CD4-positive, alpha-beta T cell treated with Interleukin-17A for 1 hour (primary cell): ENCODE measurements around the gene UGT1A1.
A peak's percentile ranks its signal among the peaks of the same experiment; 100 is the strongest.
"Not testable (repeated sequence)": the region's sequence is repeated elsewhere in the genome, so short reads cannot be mapped to it uniquely, and the experiment has no call there.

Experiments used
- DNase-seq: peaks from one replicate; pipeline ENCODE4 v3.0.0-alpha.2; 2020

The UGT1A1 gene

GRCh38 chr2:233760043-233760442, at the start of gene UGT1A1:
Gene UGT1A1 (plus strand): TSS chr2:233760270. CDS start chr2:233760288, 18 bp downstream.
- DNase-seq = no peak

GRCh38 chr2:233711312-233712008, 48.6 kb upstream of the UGT1A1 start:
- DNase-seq = peak; percentile 57

- no peak for DNase-seq
Observed at GRCh38 chr2:233712611-233713261, 47.3 kb upstream of the UGT1A1 start, which contains the start of gene UGT1A5. Gene UGT1A5 (plus strand): TSS chr2:233712907. CDS start chr2:233712992, 85 bp downstream.

GRCh38 chr2:233713262-233713615, 46.8 kb upstream of the UGT1A1 start:
- DNase-seq = no peak

GRCh38 chr2:233714121-233714520, 45.9 kb upstream of the UGT1A1 start:
- no peak for DNase-seq

GRCh38 chr2:233718552-233718951, 41.5 kb upstream of the UGT1A1 start, which contains the start of gene UGT1A4:
Gene UGT1A4 (plus strand): TSS chr2:233718736. CDS start chr2:233718821, 85 bp downstream.
- no peak for DNase-seq

GRCh38 chr2:233728723-233729301, 31.3 kb upstream of the UGT1A1 start, which contains the start of gene UGT1A3:
Gene UGT1A3 (plus strand): TSS chr2:233729042. CDS start chr2:233729127, 85 bp downstream.
- DNase-seq = no peak

- not testable (repeated sequence) for DNase-seq
Observed at GRCh38 chr2:233736868-233737653, 23.0 kb upstream of the UGT1A1 start.

- no peak for DNase-seq
Observed at GRCh38 chr2:233740870-233741269, 19.2 kb upstream of the UGT1A1 start.

- DNase-seq = no peak
Observed at GRCh38 chr2:233743464-233744259, 16.4 kb upstream of the UGT1A1 start.

- DNase-seq = no peak
Observed at GRCh38 chr2:233745073-233745755, 14.9 kb upstream of the UGT1A1 start.

- DNase-seq = not testable (repeated sequence)
Observed at GRCh38 chr2:233745838-233746237, 14.2 kb upstream of the UGT1A1 start.

GRCh38 chr2:233746475-233747282, 13.4 kb upstream of the UGT1A1 start:
- no peak for DNase-seq

- no peak for DNase-seq
Observed at GRCh38 chr2:233747283-233747544, 12.9 kb upstream of the UGT1A1 start.

- DNase-seq = not testable (repeated sequence)
Observed at GRCh38 chr2:233750689-233751088, 9.4 kb upstream of the UGT1A1 start.

GRCh38 chr2:233751212-233752009, 8.7 kb upstream of the UGT1A1 start:
- not testable (repeated sequence) for DNase-seq

- DNase-seq = no peak
Observed at GRCh38 chr2:233754872-233755611, 5.0 kb upstream of the UGT1A1 start.

- no peak for DNase-seq
Observed at GRCh38 chr2:233756429-233757081, 3.5 kb upstream of the UGT1A1 start.

GRCh38 chr2:233758141-233758540, 1.9 kb upstream of the UGT1A1 start:
- no peak for DNase-seq
